C4-2B (cell line): ENCODE data around the gene TRIM2.

Experiments
- H3K27ac ChIP-seq: fragments of 450-650 bp; 2 replicates; pipeline ENCODE4 v1.5.1; 2017
- CTCF ChIP-seq: fragments of 450-650 bp; conservative IDR thresholded peaks from 2 replicates; pipeline ENCODE4 v1.5.1; 2017; ENCODE audit warnings: mild to moderate bottlenecking
- ZFX ChIP-seq: fragments of 450-650 bp; IDR thresholded peaks from 2 replicates; pipeline ENCODE4 v1.6.1; 2017

The TRIM2 gene

DNA sequence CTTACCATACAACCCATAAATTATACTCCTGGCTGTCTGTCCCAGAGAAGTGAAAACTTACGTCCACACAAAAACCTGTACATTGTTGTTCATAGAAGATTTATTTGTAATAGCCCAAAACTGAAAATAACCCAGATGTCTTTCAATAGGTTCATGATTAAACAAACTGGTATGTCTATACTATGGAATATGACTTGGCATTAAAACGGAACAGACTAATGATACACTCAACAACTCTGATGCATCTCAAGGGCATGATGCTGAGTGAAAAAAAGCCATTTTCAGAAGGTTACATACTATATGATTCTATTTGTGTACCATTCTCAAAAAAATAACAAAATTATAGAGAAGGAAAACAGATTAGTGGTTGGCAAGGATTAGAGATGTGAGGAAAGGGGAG lies 128.7 kb downstream of the TRIM2 start:
- H3K27ac ChIP-seq, result no peak overlapping the region
- TF ChIP-seq CTCF, result no peak
- TF ChIP-seq ZFX, result no peak

DNA sequence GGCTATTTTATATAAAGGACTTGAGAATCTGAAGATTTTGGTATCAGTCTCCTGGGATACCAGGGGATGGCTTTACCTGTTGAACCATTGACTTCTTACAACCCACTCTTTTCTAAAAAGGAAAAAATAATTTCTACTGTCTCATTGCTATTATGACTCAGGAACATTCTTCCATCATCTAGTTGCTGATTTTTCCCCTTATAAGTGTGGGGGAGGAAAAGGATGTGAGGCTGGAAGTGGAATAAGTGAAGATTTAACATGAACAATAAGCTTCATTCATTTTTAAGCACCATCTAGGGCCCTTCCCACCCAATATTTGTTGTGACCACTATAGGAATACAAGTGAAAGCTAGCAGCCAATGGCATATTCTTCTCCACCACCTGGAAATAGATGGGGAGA lies 129.6 kb downstream of the TRIM2 start:
- no peak overlapping the region for H3K27ac ChIP-seq

DNA sequence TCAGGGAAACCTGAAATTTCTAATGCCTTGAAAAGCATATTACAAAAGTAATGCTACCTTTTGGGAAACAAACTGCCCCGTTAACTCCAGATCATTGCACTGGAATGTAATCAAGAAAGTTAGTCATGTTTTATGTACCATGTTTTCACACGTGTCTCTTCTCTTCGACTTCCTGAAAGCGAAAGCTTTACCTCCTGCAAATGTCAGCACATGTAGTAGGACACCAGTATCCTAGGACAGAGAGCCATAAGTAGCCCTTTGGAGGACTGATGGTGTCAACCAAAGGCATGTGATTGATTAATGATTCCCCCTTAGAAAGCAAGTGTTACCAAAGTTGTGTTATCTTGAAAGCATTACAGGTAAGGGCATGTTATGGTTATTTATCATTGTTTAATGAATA lies 131.4 kb downstream of the TRIM2 start:
- no peak overlapping the region for H3K27ac ChIP-seq
- TF ChIP-seq CTCF (no peak), ZFX (no peak)

More for the DNA sequence above, 129.6 kb downstream of the TRIM2 start:
- TF ChIP-seq CTCF, result no peak
- no peak for TF ChIP-seq ZFX

DNA sequence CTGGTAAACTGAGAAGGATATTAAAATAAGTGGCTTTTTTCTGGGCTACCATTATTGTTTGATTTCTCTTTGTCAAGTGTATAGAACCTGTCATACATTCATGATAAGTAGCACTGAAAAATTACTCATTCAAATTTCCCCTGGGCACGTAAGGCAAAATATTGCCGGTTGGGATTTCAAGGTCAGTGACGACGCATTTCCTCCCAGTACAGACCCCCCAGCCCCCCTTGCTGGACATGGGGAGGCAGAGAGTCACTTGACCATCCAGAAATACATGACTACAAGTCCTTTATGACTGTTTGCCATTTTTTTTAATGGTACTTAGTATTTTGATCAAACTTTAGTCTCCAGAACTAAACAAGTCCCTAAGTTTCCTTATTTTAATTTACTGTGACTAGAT lies 133.4 kb downstream of the TRIM2 start:
- no peak overlapping the region for H3K27ac ChIP-seq

DNA sequence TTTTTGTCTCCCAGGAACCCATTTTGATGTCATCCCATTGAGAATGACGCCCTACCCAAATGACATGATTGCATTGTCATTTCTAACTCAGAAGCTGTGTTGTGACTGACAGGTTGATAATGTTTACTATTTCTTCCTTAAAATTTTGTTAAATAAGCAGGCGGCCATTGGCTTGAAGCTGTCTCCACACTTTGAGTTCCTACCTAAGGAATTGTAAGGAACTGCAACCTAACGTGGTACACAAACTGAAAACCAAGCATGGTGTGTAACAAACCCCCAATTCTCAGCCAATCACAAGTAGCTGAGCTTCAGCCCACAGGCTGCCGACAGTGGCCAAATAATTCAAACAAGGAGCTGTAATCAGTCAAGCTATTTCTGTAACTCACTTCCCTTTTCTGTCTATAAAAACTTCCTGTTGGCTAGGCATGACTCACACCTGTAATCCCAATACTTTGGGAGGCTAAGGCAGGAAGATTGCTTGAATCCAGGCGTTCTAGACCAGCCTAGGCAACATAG lies 137.4 kb downstream of the TRIM2 start:
- no peak for TF ChIP-seq ZFX
- no peak for TF ChIP-seq CTCF
- no peak overlapping the region for H3K27ac ChIP-seq

More for the DNA sequence above, 133.4 kb downstream of the TRIM2 start:
- no peak for TF ChIP-seq ZFX
- no peak for TF ChIP-seq CTCF

GRCh38 chr4:153342751-153343552 lies 138.7 kb downstream of the TRIM2 start:
- no peak for TF ChIP-seq ZFX
- TF ChIP-seq CTCF, result no peak
- H3K27ac ChIP-seq, result no peak overlapping the region

GRCh38 chr4:153344131-153345011 lies 140.1 kb downstream of the TRIM2 start, which contains the start of gene MND1:
TSS of gene MND1 (plus strand) at chr4:153344688. CDS start at chr4:153344738, 50 bp downstream.
- TF ChIP-seq CTCF, result peak; percentile 95
- TF ChIP-seq ZFX, result peak; percentile 87
- peak within 1 kb of the TSS; percentile 89 for H3K27ac ChIP-seq
